ENCODE measurements around the gene CCDC34. TPM values are rescaled to one million over a fixed set of nuclear protein-coding genes. Genes with fewer than 3 reads are reported as not detected.

The CCDC34 gene
- total and polyA plus RNA-seq, 2 experiments from 2014 or later, result 10.1 to 56.0 TPM

GRCh38 chr11:27354359-27354965 lies 8.6 kb downstream of the CCDC34 start:
- no peak overlapping the region for H2AFZ ChIP-seq
- no peak overlapping the region for H3K4me2 ChIP-seq
- 0 out of 2 replicates have a peak, but pooled peaks cover under 1% of the 10 kb centered on the region for H3K79me2 ChIP-seq (replicated peaks; ENCODE audit: insufficient read depth)
- ATAC-seq, result peak; percentile 36; the same call in 2 of the 3 replicates
- H3K27ac ChIP-seq (ENCODE audit: low read depth), result no peak overlapping the region
- peaks cover 35% of the 10 kb centered on the region for H3K4me1 Mint-ChIP-seq
- TF ChIP-seq EZH2 (IDR thresholded peaks at IDR 0.05; ENCODE audit: low read depth, unreplicated experiment), result no peak
- no peak for TF ChIP-seq STAT1 (IDR thresholded peaks at IDR 0.05; ENCODE audit: unreplicated experiment)
- TF ChIP-seq, protein P1, sequence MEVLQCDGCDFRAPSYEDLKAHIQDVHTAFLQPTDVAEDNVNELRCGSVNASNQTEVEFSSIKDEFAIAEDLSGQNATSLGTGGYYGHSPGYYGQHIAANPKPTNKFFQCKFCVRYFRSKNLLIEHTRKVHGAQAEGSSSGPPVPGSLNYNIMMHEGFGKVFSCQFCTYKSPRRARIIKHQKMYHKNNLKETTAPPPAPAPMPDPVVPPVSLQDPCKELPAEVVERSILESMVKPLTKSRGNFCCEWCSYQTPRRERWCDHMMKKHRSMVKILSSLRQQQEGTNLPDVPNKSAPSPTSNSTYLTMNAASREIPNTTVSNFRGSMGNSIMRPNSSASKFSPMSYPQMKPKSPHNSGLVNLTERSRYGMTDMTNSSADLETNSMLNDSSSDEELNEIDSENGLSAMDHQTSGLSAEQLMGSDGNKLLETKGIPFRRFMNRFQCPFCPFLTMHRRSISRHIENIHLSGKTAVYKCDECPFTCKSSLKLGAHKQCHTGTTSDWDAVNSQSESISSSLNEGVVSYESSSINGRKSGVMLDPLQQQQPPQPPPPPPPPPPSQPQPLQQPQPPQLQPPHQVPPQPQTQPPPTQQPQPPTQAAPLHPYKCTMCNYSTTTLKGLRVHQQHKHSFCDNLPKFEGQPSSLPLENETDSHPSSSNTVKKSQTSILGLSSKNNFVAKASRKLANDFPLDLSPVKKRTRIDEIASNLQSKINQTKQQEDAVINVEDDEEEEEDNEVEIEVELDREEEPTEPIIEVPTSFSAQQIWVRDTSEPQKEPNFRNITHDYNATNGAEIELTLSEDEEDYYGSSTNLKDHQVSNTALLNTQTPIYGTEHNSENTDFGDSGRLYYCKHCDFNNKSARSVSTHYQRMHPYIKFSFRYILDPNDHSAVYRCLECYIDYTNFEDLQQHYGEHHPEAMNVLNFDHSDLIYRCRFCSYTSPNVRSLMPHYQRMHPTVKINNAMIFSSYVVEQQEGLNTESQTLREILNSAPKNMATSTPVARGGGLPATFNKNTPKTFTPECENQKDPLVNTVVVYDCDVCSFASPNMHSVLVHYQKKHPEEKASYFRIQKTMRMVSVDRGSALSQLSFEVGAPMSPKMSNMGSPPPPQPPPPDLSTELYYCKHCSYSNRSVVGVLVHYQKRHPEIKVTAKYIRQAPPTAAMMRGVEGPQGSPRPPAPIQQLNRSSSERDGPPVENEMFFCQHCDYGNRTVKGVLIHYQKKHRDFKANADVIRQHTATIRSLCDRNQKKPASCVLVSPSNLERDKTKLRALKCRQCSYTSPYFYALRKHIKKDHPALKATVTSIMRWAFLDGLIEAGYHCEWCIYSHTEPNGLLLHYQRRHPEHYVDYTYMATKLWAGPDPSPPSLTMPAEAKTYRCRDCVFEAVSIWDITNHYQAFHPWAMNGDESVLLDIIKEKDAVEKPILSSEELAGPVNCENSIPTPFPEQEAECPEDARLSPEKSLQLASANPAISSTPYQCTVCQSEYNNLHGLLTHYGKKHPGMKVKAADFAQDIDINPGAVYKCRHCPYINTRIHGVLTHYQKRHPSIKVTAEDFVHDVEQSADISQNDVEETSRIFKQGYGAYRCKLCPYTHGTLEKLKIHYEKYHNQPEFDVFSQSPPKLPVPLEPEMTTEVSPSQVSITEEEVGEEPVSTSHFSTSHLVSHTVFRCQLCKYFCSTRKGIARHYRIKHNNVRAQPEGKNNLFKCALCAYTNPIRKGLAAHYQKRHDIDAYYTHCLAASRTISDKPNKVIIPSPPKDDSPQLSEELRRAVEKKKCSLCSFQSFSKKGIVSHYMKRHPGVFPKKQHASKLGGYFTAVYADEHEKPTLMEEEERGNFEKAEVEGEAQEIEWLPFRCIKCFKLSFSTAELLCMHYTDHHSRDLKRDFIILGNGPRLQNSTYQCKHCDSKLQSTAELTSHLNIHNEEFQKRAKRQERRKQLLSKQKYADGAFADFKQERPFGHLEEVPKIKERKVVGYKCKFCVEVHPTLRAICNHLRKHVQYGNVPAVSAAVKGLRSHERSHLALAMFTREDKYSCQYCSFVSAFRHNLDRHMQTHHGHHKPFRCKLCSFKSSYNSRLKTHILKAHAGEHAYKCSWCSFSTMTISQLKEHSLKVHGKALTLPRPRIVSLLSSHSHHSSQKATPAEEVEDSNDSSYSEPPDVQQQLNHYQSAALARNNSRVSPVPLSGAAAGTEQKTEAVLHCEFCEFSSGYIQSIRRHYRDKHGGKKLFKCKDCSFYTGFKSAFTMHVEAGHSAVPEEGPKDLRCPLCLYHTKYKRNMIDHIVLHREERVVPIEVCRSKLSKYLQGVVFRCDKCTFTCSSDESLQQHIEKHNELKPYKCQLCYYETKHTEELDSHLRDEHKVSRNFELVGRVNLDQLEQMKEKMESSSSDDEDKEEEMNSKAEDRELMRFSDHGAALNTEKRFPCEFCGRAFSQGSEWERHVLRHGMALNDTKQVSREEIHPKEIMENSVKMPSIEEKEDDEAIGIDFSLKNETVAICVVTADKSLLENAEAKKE (CRISPR knock-in tag; IDR thresholded peaks at IDR 0.05), result no peak
- TF ChIP-seq CTCF (conservative IDR thresholded peaks at IDR 0.05; ENCODE audit: low read depth in 2 of 2), result no peak
- no peak overlapping the region for H3K4me3 Mint-ChIP-seq
- no peaks in the 10 kb centered on the region for H3K9me3 Mint-ChIP-seq
- H3K4me1 ChIP-seq (ENCODE audit: insufficient read depth), result peaks cover 40% of the 10 kb centered on the region
- DNase-seq (ENCODE audit: low spot score), result no peak
- H3K27me3 ChIP-seq (ENCODE audit: insufficient read depth), result no peaks in the 10 kb centered on the region
- H3K36me3 ChIP-seq (ENCODE audit: insufficient read depth), result no peaks in the 10 kb centered on the region
- H3K4me3 ChIP-seq, result no peak overlapping the region
- no peaks in the 10 kb centered on the region for H3F3A ChIP-seq (replicated peaks; ENCODE audit: low read depth)
- no peaks in the 10 kb centered on the region for H4K20me1 ChIP-seq (replicated peaks; ENCODE audit: insufficient read depth)
- H3K27me3 Mint-ChIP-seq (ENCODE audit: insufficient read depth, low read depth, poor library complexity), result no peaks in the 10 kb centered on the region
- H3K36me3 Mint-ChIP-seq (ENCODE audit: low read depth), result peaks cover 6% of the 10 kb centered on the region; the same call in 2 of the 3 replicates
- H3K27ac Mint-ChIP-seq, result no peak overlapping the region
- no peaks in the 10 kb centered on the region for H3K9me2 ChIP-seq (ENCODE audit: insufficient read depth)

Data from GM23338 (cell line).